ENCODE data around the gene CABP7. TPM values are rescaled to one million over a fixed set of nuclear protein-coding genes. Genes with fewer than 3 reads are reported as not detected.

The CABP7 gene
- total RNA-seq, 1 donor from 2014 or later: not detected

DNA sequence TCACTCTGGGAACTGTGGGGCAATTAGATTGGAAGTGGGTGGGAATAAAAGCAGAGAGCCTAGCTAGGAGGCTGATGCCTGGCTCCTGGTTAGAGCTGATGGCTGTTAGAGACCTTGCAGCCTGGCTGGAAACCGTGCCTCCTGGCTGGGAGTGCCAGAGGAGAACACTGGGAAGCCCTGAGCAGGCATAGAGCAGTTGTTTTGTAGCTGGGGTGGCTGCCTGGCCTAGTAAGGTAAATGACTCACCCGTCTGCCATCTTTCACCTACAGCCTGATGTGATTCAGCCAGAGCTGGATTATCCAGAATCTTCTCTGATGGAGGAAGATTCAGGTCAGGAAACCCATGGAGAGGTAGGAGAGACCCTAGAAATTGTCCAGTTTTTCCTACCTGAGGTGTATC lies 53.4 kb downstream of the CABP7 start:
- peaks cover 6% of the 10 kb centered on the region for H3K4me1 Mint-ChIP-seq (ENCODE audit: unreplicated experiment)
- no peaks in the 10 kb centered on the region for H3K27me3 Mint-ChIP-seq (ENCODE audit: unreplicated experiment)
- no peak overlapping the region for H3K4me3 Mint-ChIP-seq (ENCODE audit: unreplicated experiment)
- peaks cover 13% of the 10 kb centered on the region for H3K36me3 Mint-ChIP-seq (ENCODE audit: unreplicated experiment)
- no peaks in the 10 kb centered on the region for H3K9me3 Mint-ChIP-seq (ENCODE audit: unreplicated experiment)
- TF ChIP-seq, protein P1, sequence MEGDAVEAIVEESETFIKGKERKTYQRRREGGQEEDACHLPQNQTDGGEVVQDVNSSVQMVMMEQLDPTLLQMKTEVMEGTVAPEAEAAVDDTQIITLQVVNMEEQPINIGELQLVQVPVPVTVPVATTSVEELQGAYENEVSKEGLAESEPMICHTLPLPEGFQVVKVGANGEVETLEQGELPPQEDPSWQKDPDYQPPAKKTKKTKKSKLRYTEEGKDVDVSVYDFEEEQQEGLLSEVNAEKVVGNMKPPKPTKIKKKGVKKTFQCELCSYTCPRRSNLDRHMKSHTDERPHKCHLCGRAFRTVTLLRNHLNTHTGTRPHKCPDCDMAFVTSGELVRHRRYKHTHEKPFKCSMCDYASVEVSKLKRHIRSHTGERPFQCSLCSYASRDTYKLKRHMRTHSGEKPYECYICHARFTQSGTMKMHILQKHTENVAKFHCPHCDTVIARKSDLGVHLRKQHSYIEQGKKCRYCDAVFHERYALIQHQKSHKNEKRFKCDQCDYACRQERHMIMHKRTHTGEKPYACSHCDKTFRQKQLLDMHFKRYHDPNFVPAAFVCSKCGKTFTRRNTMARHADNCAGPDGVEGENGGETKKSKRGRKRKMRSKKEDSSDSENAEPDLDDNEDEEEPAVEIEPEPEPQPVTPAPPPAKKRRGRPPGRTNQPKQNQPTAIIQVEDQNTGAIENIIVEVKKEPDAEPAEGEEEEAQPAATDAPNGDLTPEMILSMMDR (IDR thresholded peaks at IDR 0.05): no peak
- H3K27ac Mint-ChIP-seq (ENCODE audit: unreplicated experiment): no peak overlapping the region
- no peak for DNase-seq (ENCODE audit: extremely low spot score, unreplicated experiment)

DNA sequence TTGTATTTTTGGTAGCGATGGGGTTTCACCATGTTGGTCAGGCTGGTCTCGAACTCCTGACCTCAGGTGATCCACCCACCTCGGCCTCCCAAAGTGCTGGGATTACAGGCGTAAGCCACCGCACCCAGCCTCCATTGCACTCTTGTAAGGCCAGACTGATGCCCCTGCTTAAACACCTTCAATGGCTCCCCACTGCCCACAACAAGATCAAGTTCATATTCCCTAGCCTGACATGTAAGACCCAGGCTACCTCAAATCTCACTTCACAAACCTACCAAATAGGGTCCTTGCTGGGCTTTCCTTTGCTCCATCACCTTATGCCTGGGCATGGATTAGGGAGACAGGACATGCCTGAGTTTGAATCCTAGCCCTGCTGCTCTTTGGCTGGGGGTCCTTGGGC lies 60.4 kb downstream of the CABP7 start:
- Mint-ChIP-seq H3K9me3 (ENCODE audit: unreplicated experiment) (no peaks in the 10 kb centered on the region), H3K27me3 (ENCODE audit: unreplicated experiment) (no peaks in the 10 kb centered on the region), H3K27ac (ENCODE audit: unreplicated experiment) (no peak overlapping the region), H3K4me1 (ENCODE audit: unreplicated experiment) (peaks cover 28% of the 10 kb centered on the region), H3K4me3 (ENCODE audit: unreplicated experiment) (no peak overlapping the region), H3K36me3 (ENCODE audit: unreplicated experiment) (no peaks in the 10 kb centered on the region)
- TF ChIP-seq, protein P1 (IDR thresholded peaks at IDR 0.05): no peak
- DNase-seq (ENCODE audit: extremely low spot score, unreplicated experiment): no peak

DNA sequence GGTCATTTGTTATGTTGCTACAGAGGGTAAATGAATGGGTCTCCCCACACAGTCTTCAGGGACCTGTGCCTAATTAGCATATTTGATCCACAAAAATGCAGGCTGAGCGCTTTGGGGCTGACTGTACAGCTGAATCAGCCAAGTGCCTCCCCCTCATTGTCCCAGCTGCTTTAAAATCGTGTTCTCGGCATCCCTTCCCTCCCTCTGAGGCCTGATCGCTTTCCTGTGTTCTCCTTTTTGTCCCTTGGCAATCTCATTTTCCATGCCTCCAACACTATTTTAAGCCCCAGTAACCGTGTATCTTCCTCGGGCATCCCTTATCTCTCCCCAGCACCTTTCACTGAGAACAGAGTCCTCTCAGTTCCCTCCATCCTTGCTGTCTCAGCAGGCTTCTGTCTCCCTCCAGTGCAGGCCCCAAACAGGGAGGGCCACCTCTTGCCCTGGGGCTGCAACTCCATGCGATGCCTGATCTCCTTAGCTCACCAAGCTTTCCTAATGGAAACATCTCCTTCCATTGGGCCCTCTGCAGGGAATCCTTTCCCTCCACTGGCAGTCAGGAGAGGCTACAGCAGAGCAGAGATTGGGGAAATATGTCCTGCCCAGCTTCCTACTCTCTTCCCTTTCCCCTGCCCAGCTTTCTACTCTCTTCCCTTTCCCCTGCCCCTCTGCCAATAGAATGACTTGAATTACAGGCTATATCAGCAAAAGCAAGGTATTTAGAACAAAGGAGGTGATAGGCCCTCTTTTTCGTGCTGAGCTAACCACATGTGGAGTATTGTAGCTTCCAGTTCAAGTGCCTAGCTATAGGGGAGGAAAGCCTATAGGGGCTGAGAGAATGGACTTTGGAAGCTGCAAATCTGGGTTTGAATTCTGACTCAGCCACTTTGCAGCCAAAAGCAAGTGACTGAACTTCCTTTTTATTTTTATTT lies 61.2 kb downstream of the CABP7 start:
- DNase-seq (ENCODE audit: extremely low spot score, unreplicated experiment): no peak
- Mint-ChIP-seq H3K36me3 (ENCODE audit: unreplicated experiment) (no peaks in the 10 kb centered on the region), H3K9me3 (ENCODE audit: unreplicated experiment) (no peaks in the 10 kb centered on the region), H3K27me3 (ENCODE audit: unreplicated experiment) (no peaks in the 10 kb centered on the region), H3K27ac (ENCODE audit: unreplicated experiment) (peak overlapping the region; percentile 79), H3K4me3 (ENCODE audit: unreplicated experiment) (no peak overlapping the region), H3K4me1 (ENCODE audit: unreplicated experiment) (peaks cover 28% of the 10 kb centered on the region)
- TF ChIP-seq, protein P1 (IDR thresholded peaks at IDR 0.05): no peak

Other genes starting within 250 kb of the CABP7 start
- gene NEFH, start 239.8 kb upstream of the CABP7 start, total RNA-seq: 0.62 and 1.4 TPM in 2 replicates
- gene THOC5, start 166.2 kb upstream of the CABP7 start, total RNA-seq: 57.4 and 60.0 TPM in 2 replicates
- 47.3 and 49.3 TPM in 2 replicates for gene NIPSNAP1, start 138.9 kb upstream of the CABP7 start, total RNA-seq
- 67.9 and 71.0 TPM in 2 replicates for gene NF2, start 116.4 kb upstream of the CABP7 start, total RNA-seq
- gene ZMAT5, start 47.0 kb downstream of the CABP7 start, total RNA-seq: 22.7 and 25.0 TPM in 2 replicates
- gene UQCR10, start 47.4 kb downstream of the CABP7 start, total RNA-seq: 66.0 and 77.4 TPM in 2 replicates
- 47.1 and 49.4 TPM in 2 replicates for gene ASCC2, start 118.3 kb downstream of the CABP7 start, total RNA-seq
- 41.2 and 42.5 TPM in 2 replicates for gene MTMR3, start 163.2 kb downstream of the CABP7 start, total RNA-seq